Smooth muscle cell (in vitro differentiated cells): Measurements from ENCODE around the gene TNFRSF1A. TPM values are rescaled to one million over a fixed set of nuclear protein-coding genes. Genes with fewer than 3 reads are reported as not detected.

Experiments
- DNase-seq: peaks from one replicate; lab custom pipeline; 2025; ENCODE audit not compliant: unreplicated experiment; lab: John Stamatoyannopoulos, UW
- H2AFZ ChIP-seq: fragments of 200-600 bp; sonication (generic); 2 replicates; pipeline ENCODE4 v1.6.0; 2016; ENCODE audit warnings: antibody characterized with exemption, low read depth, mild to moderate bottlenecking
- H3F3A ChIP-seq: fragments of 200-600 bp; sonication (generic); 2 replicates; pipeline ENCODE4 v1.6.0; 2017; ENCODE audit warnings: antibody characterized with exemption, low read depth
- H3K27ac ChIP-seq: fragments of 200-600 bp; sonication (generic); 2 replicates; pipeline ENCODE4 v1.5.1; 2016; ENCODE audit warnings: low read depth, mild to moderate bottlenecking
- H3K27me3 ChIP-seq: fragments of 200-600 bp; sonication (generic); 2 replicates; pipeline ENCODE4 v1.6.1; 2016; ENCODE audit warnings: low read depth, mild to moderate bottlenecking
- H3K36me3 ChIP-seq: fragments of 200-600 bp; sonication (generic); 2 replicates; pipeline ENCODE4 v1.5.1; 2016; ENCODE audit warnings: low read depth
- H3K4me1 ChIP-seq: fragments of 200-600 bp; sonication (generic); 2 replicates; pipeline ENCODE4 v1.5.1; 2016; ENCODE audit warnings: low read depth
- H3K4me2 ChIP-seq: fragments of 200-600 bp; sonication (generic); 2 replicates; pipeline ENCODE4 v1.6.0; 2016; ENCODE audit warnings: mild to moderate bottlenecking
- H3K4me3 ChIP-seq: fragments of 200-600 bp; sonication (generic); 2 replicates; pipeline ENCODE4 v1.5.1; 2016; ENCODE audit warnings: mild to moderate bottlenecking
- H3K79me2 ChIP-seq: fragments of 200-600 bp; sonication (generic); 2 replicates; pipeline ENCODE4 v1.6.0; 2016; ENCODE audit warnings: low read depth, mild to moderate bottlenecking
- H3K9ac ChIP-seq: fragments of 200-600 bp; sonication (generic); 2 replicates; pipeline ENCODE4 v1.6.0; 2016; ENCODE audit warnings: low read depth
- H3K9me3 ChIP-seq: fragments of 200-600 bp; sonication (generic); replicated peaks from 2 replicates; pipeline ENCODE4 v1.5.1; 2016; ENCODE audit warnings: low read depth
- H4K20me1 ChIP-seq: fragments of 200-600 bp; sonication (generic); 2 replicates; pipeline ENCODE4 v1.6.0; 2016; ENCODE audit warnings: low read depth
- CTCF ChIP-seq: fragments of 200-600 bp; sonication (generic); IDR thresholded peaks from 2 replicates; pipeline ENCODE4 v1.5.1; 2017; ENCODE audit warnings: borderline replicate concordance, mild to moderate bottlenecking, antibody characterized with exemption; ENCODE audit not compliant: insufficient read depth, poor library complexity, severe bottlenecking
- WGBS: methylation state at CpG from one replicate; pipeline ENCODE4 v1.1.7; 2016; ENCODE audit warnings: low lambda C conversion rate; 5-methylcytosine and 5-hydroxymethylcytosine counted together
- polyA plus RNA-seq: library from polyadenylated mRNA; unstranded; fragments of >200 nt; fragmentation: Nextera tagmentation; extraction: Ambion mirVana; gene quantifications from 2 replicates; pipeline ENCODE4 v1.2.1, GENCODE V29; 2016
- total RNA-seq: library from RNA; depleted of rRNA; stranded (reverse); fragments of >200 nt; gene quantifications from 2 replicates; pipeline ENCODE4 v1.2.3, GENCODE V29; 2014

TNFRSF1A gene
- total RNA-seq (110 and 139 TPM in 2 replicates), polyA plus RNA-seq (144 and 148 TPM in 2 replicates)

- no peak for TF ChIP-seq CTCF
- no peaks in the 10 kb centered on the region for H3K27me3 ChIP-seq
- H3K27ac ChIP-seq: peak within 1 kb of the TSS; percentile 98
- peak within 1 kb of the TSS; percentile 70 for H3K4me3 ChIP-seq
- H2AFZ ChIP-seq: peak within 1 kb of the TSS; percentile 29
- H3K79me2 ChIP-seq: peaks cover 56% of the 10 kb centered on the region
- no peaks in the 10 kb centered on the region for H3K36me3 ChIP-seq
- no peaks in the 10 kb centered on the region for H3K9me3 ChIP-seq
- H3F3A ChIP-seq: peaks cover 27% of the 10 kb centered on the region
- DNase-seq: no peak
- WGBS: under 1% methylated on average over 18 of the region's 21 CpGs
- H3K9ac ChIP-seq: peak within 1 kb of the TSS; percentile 94
- H4K20me1 ChIP-seq: peaks cover 28% of the 10 kb centered on the region
- H3K4me2 ChIP-seq: peak within 1 kb of the TSS; percentile 90
- peaks cover 36% of the 10 kb centered on the region for H3K4me1 ChIP-seq
Observed at GRCh38 chr12:6341417-6342139, at the start of gene TNFRSF1A. Gene TNFRSF1A, minus strand, starts transcription at chr12:6342076. Its CDS starts 262 bp downstream, at chr12:6341814.

- no peaks in the 10 kb centered on the region for H3K9me3 ChIP-seq
- H3K27ac ChIP-seq: no peak overlapping the region
- no peak overlapping the region for H3K4me3 ChIP-seq
- WGBS: 95% methylated on average over 15 of the region's 17 CpGs
- H3K4me1 ChIP-seq: no peaks in the 10 kb centered on the region
- no peak for DNase-seq
- H4K20me1 ChIP-seq: no peaks in the 10 kb centered on the region
- H3K4me2 ChIP-seq: no peak overlapping the region
- peaks cover 3% of the 10 kb centered on the region for H3F3A ChIP-seq
- no peak overlapping the region for H3K9ac ChIP-seq
- peaks cover 5% of the 10 kb centered on the region for H3K79me2 ChIP-seq
- H2AFZ ChIP-seq: no peak overlapping the region
- no peaks in the 10 kb centered on the region for H3K36me3 ChIP-seq
- H3K27me3 ChIP-seq: no peaks in the 10 kb centered on the region
- no peak for TF ChIP-seq CTCF
Observed at GRCh38 chr12:6391013-6391412, 49.1 kb upstream of the TNFRSF1A start.

GRCh38 chr12:6390084-6390799 is 48.4 kb upstream of the TNFRSF1A start:
- H3K36me3 ChIP-seq: no peaks in the 10 kb centered on the region
- no peak overlapping the region for H3K4me2 ChIP-seq
- H3K9ac ChIP-seq: no peak overlapping the region
- no peaks in the 10 kb centered on the region for H3K4me1 ChIP-seq
- H3K27ac ChIP-seq: no peak overlapping the region
- peaks cover 3% of the 10 kb centered on the region for H3F3A ChIP-seq
- H2AFZ ChIP-seq: no peak overlapping the region
- H3K9me3 ChIP-seq: no peaks in the 10 kb centered on the region
- H4K20me1 ChIP-seq: no peaks in the 10 kb centered on the region
- H3K79me2 ChIP-seq: peaks cover 5% of the 10 kb centered on the region
- DNase-seq: no peak
- 93% methylated on average over 15 of the region's 15 CpGs for WGBS
- no peak for TF ChIP-seq CTCF
- no peaks in the 10 kb centered on the region for H3K27me3 ChIP-seq
- H3K4me3 ChIP-seq: no peak overlapping the region
